Left lung (tissue), 10 donors: Measurements from ENCODE around the gene SLC25A10. TPM values are rescaled to one million over a fixed set of nuclear protein-coding genes. Genes with fewer than 3 reads are reported as not detected.

Experiments used
- ATAC-seq: fragments of 200-7000 bp; cut with Tn5 transposase; one replicate; pipeline ENCODE4 v1.9.1; 2020; ENCODE audit warnings: moderate library complexity
- DNase-seq, 4 donors: peaks; one replicate each; pipeline ENCODE4 v3.0.0-alpha.2; 2013 to 2020
- H3K27ac ChIP-seq, 2 donors: fragments of 200-600 bp; sonication (generic) in 1 of 2; one replicate each; pipeline versions ENCODE4 v1.5.0 to v1.8.0; 2020 to 2021
- H3K27me3 ChIP-seq, 2 donors: fragments of 200-600 bp; sonication (generic) in 1 of 2; one replicate each; pipeline versions ENCODE4 v1.5.0 to v1.8.0; 2020 to 2021
- H3K36me3 ChIP-seq, 2 donors: fragments of 200-600 bp; sonication (generic) in 1 of 2; one replicate each; pipeline versions ENCODE4 v1.5.0 to v1.8.0; 2020 to 2021
- H3K4me1 ChIP-seq, 2 donors: fragments of 200-600 bp; one replicate each; pipeline ENCODE4 v1.8.0; 2021
- H3K4me3 ChIP-seq, 2 donors: fragments of 200-600 bp; sonication (generic) in 1 of 2; one replicate each; pipeline versions ENCODE4 v1.5.0 to v1.8.0; 2020 to 2021; ENCODE audit warnings: mild to moderate bottlenecking in 1 of 2
- H3K9me3 ChIP-seq, 2 donors: fragments of 200-600 bp; sonication (generic) in 1 of 2; one replicate each; pipeline versions ENCODE4 v1.5.0 to v1.8.0; 2020 to 2021
- intact Hi-C, 2 donors: fragments of 100-400 bp; cut with DNase I; formaldehyde crosslinking; loops; one replicate each; pipeline versions ENCODE4 v1.11.2 to v1.14.2; 2022
- polyA plus RNA-seq, 6 donors: library from polyadenylated mRNA; unstranded; fragments of 120-200 nt; gene quantifications; one replicate each; pipeline ENCODE4 v1.2.1, GENCODE V29; 2013; ENCODE audit not compliant: insufficient read length in 6 of 6
- total RNA-seq, 2 donors: library from RNA; stranded (reverse); fragmentation: NEBNext Ultra II Directional; extraction: Animal tissue kit (Norgen Biotek cat#: 25700); gene quantifications; one replicate each; pipeline ENCODE4 v1.2.1, GENCODE V29; 2021
- TF ChIP-seq, protein P1 (sequence below), 2 donors: fragments of 200-600 bp; sonication (generic) in 1 of 2; IDR thresholded peaks; one replicate each; pipeline versions ENCODE4 v1.5.0 to v1.8.0; 2021; ENCODE audit warnings: antibody characterized with exemption in 2 of 2
- donor health status: DM: no; HTN: yes; CAD: no.
- donor health status: DM: no; HTN: no; CAD: no.

SLC25A10 gene
- total and polyA plus RNA-seq, 8 donors: 7.6 to 20.2 (median 10.8) TPM

DNA sequence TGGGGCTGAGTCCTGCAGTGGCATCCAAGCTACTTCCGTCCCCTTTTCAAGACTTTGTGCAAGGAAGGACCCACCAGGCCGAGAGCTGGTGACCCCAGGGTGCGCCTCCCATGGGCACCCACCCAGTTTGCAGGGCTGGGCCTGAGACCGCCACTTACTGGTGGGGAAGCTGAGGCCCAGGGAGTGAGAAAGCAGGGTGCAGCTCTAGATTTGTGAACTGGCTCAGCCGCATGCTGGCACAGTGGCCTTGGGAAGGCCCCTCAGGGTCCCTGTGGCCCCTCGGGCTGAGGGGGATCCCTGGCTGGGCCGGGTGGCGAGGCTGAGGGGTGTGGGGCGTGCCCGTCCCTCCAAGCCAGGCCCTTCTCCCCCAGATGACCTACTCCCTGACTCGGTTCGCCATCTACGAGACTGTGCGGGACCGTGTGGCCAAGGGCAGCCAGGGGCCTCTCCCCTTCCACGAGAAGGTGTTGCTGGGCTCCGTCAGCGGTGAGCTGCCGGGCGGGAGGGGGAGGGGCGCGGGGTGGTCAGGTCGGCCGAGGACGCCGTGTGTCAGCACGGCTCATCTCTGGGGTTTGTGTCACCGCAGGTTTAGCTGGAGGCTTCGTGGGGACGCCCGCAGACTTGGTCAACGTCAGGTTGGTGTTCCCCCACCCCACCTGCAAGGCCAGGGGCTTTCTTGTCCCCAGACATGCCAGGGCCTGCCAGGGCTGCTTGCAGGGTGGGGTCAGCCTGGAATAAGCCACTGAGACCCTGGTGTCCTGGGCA is 3.2 kb downstream of the SLC25A10 start:
- Histone ChIP-seq H3K36me3 (peaks cover 0 to 28% of the 10 kb centered on the region in 2 donors), H3K27ac (no peak overlapping the region), H3K9me3 (no peaks in the 10 kb centered on the region), H3K4me3 (no peak overlapping the region), H3K4me1 (peaks cover 23 to 35% of the 10 kb centered on the region in 2 donors), H3K27me3 (no peaks in the 10 kb centered on the region)
- TF ChIP-seq, protein P1, sequence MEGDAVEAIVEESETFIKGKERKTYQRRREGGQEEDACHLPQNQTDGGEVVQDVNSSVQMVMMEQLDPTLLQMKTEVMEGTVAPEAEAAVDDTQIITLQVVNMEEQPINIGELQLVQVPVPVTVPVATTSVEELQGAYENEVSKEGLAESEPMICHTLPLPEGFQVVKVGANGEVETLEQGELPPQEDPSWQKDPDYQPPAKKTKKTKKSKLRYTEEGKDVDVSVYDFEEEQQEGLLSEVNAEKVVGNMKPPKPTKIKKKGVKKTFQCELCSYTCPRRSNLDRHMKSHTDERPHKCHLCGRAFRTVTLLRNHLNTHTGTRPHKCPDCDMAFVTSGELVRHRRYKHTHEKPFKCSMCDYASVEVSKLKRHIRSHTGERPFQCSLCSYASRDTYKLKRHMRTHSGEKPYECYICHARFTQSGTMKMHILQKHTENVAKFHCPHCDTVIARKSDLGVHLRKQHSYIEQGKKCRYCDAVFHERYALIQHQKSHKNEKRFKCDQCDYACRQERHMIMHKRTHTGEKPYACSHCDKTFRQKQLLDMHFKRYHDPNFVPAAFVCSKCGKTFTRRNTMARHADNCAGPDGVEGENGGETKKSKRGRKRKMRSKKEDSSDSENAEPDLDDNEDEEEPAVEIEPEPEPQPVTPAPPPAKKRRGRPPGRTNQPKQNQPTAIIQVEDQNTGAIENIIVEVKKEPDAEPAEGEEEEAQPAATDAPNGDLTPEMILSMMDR (IDR thresholded peaks at IDR 0.05): no peak
- intact Hi-C loops: no loop called here
- DNase-seq: no peak
- ATAC-seq: no peak

DNA sequence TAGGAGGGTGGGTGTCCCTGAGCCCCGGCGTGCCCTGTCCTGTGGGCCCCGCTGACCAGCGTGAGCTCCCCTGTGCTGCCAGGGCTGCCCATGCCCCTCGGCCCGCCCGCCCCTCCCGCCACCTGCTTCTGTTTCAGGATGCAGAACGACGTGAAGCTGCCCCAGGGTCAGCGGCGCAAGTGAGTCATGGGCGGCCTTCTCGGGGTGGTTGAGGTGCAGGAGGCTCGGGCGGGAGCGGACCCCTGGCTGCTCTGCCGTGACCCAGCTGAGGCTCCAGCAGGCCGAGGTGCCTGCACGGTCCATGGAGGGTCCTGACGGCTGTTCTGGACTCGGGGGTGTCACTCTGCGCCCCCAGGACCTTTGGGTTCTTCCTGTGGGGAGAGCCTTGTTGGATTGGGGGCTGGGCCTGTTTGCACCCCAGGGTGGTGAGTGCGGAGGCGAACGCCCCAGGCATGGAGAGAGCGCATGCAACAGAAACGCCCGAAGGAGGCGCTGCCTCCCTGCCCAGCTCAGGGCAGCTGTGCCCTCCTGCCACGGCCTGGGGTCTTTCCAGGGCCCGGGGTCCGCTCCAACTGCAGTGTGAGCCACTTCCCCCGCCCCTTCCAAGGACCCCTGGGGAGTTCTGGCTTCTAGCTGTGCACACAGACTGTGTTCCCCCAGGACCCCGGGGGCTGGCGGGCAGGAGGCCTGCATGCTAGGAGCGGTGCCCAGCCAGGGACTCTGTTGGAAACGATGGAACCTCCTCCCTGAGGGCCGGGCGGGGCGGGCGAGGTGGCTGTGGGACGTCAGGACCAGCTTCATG is 4.0 kb downstream of the SLC25A10 start:
- Histone ChIP-seq H3K9me3 (no peaks in the 10 kb centered on the region), H3K27ac (no peak overlapping the region), H3K4me1 (peaks cover 15 to 28% of the 10 kb centered on the region in 2 donors), H3K36me3 (peaks cover 0 to 28% of the 10 kb centered on the region in 2 donors), H3K4me3 (no peak overlapping the region), H3K27me3 (no peaks in the 10 kb centered on the region)
- ATAC-seq (no peak), DNase-seq (no peak)
- intact Hi-C loops: no loop called here
- TF ChIP-seq, protein P1 (IDR thresholded peaks at IDR 0.05): no peak

DNA sequence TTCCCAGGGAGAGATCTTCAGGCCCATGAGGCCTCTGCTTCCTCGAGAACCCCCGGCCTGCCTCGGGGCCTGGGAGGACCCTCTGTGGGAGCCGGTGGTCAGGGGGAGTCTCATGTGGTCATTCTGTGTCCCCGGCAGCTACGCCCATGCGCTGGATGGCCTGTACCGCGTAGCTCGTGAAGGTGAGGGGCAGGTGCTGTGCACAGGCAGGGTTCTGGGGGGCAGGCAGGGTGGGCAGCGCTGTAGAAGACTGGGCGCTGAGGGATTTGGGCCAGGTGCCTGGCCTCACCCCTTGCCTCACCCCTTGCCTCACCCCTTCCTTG is 4.6 kb downstream of the SLC25A10 start:
- H3K27ac ChIP-seq: no peak overlapping the region
- peaks cover 10 to 26% of the 10 kb centered on the region in 2 donors for H3K4me1 ChIP-seq
- H3K27me3 ChIP-seq: no peaks in the 10 kb centered on the region
- H3K4me3 ChIP-seq: no peak overlapping the region
- ATAC-seq (no peak), DNase-seq (no peak)
- H3K9me3 ChIP-seq: no peaks in the 10 kb centered on the region
- TF ChIP-seq, protein P1 (IDR thresholded peaks at IDR 0.05): no peak
- peaks cover 0 to 28% of the 10 kb centered on the region in 2 donors for H3K36me3 ChIP-seq
- intact Hi-C loops: no loop called here

DNA sequence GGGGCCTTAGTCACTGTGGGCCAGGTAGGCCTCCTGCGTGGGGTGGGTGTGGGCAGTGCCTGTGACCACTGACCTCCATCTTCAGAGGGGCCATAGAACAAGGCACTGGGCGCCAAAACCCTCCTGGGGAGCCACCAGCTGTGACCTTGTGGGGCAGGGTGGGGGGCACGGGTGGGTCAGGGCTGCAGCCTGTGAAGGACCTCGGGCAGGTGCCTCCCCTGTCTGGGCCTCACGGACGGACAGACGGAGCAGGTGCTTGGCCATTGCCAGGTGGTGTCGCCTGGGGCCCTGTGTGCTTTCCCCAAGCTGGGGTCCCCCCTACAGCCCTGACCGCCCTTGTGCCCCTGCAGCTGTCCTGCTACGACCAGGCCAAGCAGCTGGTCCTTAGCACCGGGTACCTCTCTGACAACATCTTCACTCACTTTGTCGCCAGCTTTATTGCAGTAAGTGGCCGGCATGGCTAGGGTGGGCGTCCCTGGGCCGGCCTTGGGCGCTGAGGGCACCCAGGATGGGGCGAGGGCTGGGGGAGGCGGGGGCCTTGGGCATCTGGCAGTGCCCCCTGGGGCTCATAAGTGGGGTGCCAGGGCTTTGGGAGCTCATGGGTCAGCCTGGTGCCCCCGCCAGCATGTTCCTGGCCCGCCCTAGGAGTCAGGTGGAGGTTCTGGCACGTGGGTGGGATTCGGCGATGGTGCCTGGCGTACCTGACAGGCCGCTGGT is 5.1 kb downstream of the SLC25A10 start:
- H3K36me3 ChIP-seq: peaks cover 0 to 28% of the 10 kb centered on the region in 2 donors
- H3K4me1 ChIP-seq: peaks cover 12 to 27% of the 10 kb centered on the region in 2 donors
- no peak for DNase-seq
- peaks cover 0 to 1% of the 10 kb centered on the region in 2 donors for H3K27me3 ChIP-seq
- intact Hi-C loops: no loop called here
- H3K4me3 ChIP-seq: no peak overlapping the region
- H3K27ac ChIP-seq: no peak overlapping the region
- no peaks in the 10 kb centered on the region for H3K9me3 ChIP-seq
- TF ChIP-seq, protein P1 (IDR thresholded peaks at IDR 0.05): no peak
- no peak for ATAC-seq

DNA sequence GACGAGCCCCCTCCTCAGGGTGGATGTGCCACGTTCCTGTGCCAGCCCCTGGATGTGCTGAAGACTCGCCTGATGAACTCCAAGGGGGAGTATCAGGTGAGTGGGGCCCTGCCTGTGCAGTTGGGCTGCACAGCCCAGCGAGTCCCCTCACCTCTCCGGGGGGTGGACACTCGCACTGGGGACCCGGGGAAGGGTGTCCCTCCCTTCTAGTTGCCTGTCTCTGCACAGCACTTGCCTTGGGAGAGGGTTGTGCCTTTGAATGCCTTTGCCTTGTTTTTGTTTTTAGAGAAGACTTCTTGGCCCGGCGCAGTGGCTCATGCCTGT is 5.6 kb downstream of the SLC25A10 start:
- peaks cover 0 to 28% of the 10 kb centered on the region in 2 donors for H3K36me3 ChIP-seq
- no peak overlapping the region for H3K27ac ChIP-seq
- H3K9me3 ChIP-seq: no peaks in the 10 kb centered on the region
- TF ChIP-seq, protein P1 (IDR thresholded peaks at IDR 0.05): no peak
- intact Hi-C loops: no loop called here
- peaks cover 0 to 4% of the 10 kb centered on the region in 2 donors for H3K27me3 ChIP-seq
- ATAC-seq: no peak
- H3K4me1 ChIP-seq: peaks cover 14 to 27% of the 10 kb centered on the region in 2 donors
- DNase-seq: no peak
- H3K4me3 ChIP-seq: no peak overlapping the region
